ENCODE results near the gene TBX4. TPM values are rescaled to one million over a fixed set of nuclear protein-coding genes. Genes with fewer than 3 reads are reported as not detected.
"Not testable (repeated sequence)": the region's sequence is repeated elsewhere in the genome, so short reads cannot be mapped to it uniquely, and the experiment has no call there.

Gene TBX4
- total RNA-seq, 1 experiment from 2014 or later = not detected

DNA sequence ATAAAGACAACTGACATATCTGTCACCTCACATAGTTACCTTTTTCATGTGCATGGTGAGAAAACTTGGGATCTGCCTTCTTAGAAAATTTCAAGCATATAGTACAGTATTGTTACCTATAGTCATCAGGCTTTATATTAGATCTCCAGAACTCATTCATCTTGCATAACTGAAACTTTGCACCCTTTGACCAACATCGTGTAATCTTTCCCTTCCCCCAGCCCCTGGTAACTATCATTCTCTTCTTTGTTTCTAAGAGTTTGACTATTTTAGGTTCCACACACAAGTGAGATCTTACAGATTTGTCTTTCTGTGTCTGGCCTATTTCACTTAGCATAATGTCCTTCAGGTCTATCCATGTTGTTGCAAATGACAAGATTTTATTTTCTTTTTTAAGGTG, 22.9 kb upstream of the TBX4 start:
- Histone ChIP-seq H3K36me3 (ENCODE audit: low read depth, low read length) (no peaks in the 10 kb centered on the region), H3K79me2 (ENCODE audit: low read length) (no peaks in the 10 kb centered on the region), H3K9me3 (ENCODE audit: low read length) (no peaks in the 10 kb centered on the region), H3K27ac (ENCODE audit: low read length) (no peak overlapping the region), H4K20me1 (ENCODE audit: low read length) (no peaks in the 10 kb centered on the region), H3F3A (ENCODE audit: low read length, unreplicated experiment) (peaks cover 5% of the 10 kb centered on the region), H3K27me3 (ENCODE audit: low read length) (no peaks in the 10 kb centered on the region), H3K9ac (ENCODE audit: low read length) (no peak overlapping the region), H3K4me2 (ENCODE audit: low read length) (no peak overlapping the region), H3K9me2 (replicated peaks; ENCODE audit: low read length) (no peaks in the 10 kb centered on the region), H3K4me1 (ENCODE audit: insufficient read depth, low read length) (peaks cover 22% of the 10 kb centered on the region), H3K4me3 (ENCODE audit: low read length) (no peak overlapping the region), H2AFZ (ENCODE audit: low read length) (no peak overlapping the region)
- ATAC-seq (no peak), DNase-seq (no peak)
- no peak for TF ChIP-seq EZH2 (IDR thresholded peaks at IDR 0.05; ENCODE audit: low read length, unreplicated experiment)
- TF ChIP-seq EZH2phosphoT487 (IDR thresholded peaks at IDR 0.05; ENCODE audit: borderline replicate concordance, low read length) = no peak
- TF ChIP-seq, protein P1, sequence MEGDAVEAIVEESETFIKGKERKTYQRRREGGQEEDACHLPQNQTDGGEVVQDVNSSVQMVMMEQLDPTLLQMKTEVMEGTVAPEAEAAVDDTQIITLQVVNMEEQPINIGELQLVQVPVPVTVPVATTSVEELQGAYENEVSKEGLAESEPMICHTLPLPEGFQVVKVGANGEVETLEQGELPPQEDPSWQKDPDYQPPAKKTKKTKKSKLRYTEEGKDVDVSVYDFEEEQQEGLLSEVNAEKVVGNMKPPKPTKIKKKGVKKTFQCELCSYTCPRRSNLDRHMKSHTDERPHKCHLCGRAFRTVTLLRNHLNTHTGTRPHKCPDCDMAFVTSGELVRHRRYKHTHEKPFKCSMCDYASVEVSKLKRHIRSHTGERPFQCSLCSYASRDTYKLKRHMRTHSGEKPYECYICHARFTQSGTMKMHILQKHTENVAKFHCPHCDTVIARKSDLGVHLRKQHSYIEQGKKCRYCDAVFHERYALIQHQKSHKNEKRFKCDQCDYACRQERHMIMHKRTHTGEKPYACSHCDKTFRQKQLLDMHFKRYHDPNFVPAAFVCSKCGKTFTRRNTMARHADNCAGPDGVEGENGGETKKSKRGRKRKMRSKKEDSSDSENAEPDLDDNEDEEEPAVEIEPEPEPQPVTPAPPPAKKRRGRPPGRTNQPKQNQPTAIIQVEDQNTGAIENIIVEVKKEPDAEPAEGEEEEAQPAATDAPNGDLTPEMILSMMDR (conservative IDR thresholded peaks at IDR 0.05; ENCODE audit: low read depth, low read length) = no peak
- BruUV-seq (replicated peaks) = no TSS peak
- ChIA-PET CTCF (no interaction called here), POLR2A (ENCODE audit: unreplicated experiment) (no interaction called here)
- intact Hi-C loops (cut with micrococcal nuclease) = no loop called here

DNA sequence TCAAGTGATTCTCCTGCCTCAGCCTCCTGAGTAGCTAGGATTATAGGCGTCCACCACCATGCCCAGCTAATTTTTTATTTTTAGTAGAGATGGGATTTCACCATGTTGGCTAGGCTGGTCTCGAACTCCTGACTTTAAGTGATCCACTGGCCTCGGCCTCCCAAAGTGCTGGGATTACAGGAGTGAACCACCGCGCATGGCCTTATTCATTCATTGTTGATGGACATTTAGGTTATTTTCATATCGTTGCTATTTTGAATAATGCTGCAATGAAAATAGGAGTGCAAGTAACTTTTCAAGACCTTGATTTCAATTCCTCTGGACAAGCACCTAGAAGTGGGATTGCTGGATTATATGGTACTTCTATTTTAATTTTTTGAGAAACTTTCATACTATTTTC, 22.4 kb upstream of the TBX4 start:
- H4K20me1 ChIP-seq (ENCODE audit: low read length); intact Hi-C loops (cut with micrococcal nuclease); H2AFZ ChIP-seq (ENCODE audit: low read length); H3K4me2 ChIP-seq (ENCODE audit: low read length); H3K9me2 ChIP-seq (replicated peaks; ENCODE audit: low read length); H3K4me3 ChIP-seq (ENCODE audit: low read length); H3K79me2 ChIP-seq (ENCODE audit: low read length); ATAC-seq; CTCF ChIA-PET; POLR2A ChIA-PET (ENCODE audit: unreplicated experiment); H3K27me3 ChIP-seq (ENCODE audit: low read length); H3K9me3 ChIP-seq (ENCODE audit: low read length); H3K27ac ChIP-seq (ENCODE audit: low read length); H3K9ac ChIP-seq (ENCODE audit: low read length); DNase-seq; BruUV-seq (replicated peaks); H3K36me3 ChIP-seq (ENCODE audit: low read depth, low read length); H3F3A ChIP-seq (ENCODE audit: low read length, unreplicated experiment): not testable (repeated sequence)
- peaks cover 22% of the 10 kb centered on the region for H3K4me1 ChIP-seq (ENCODE audit: insufficient read depth, low read length)

DNA sequence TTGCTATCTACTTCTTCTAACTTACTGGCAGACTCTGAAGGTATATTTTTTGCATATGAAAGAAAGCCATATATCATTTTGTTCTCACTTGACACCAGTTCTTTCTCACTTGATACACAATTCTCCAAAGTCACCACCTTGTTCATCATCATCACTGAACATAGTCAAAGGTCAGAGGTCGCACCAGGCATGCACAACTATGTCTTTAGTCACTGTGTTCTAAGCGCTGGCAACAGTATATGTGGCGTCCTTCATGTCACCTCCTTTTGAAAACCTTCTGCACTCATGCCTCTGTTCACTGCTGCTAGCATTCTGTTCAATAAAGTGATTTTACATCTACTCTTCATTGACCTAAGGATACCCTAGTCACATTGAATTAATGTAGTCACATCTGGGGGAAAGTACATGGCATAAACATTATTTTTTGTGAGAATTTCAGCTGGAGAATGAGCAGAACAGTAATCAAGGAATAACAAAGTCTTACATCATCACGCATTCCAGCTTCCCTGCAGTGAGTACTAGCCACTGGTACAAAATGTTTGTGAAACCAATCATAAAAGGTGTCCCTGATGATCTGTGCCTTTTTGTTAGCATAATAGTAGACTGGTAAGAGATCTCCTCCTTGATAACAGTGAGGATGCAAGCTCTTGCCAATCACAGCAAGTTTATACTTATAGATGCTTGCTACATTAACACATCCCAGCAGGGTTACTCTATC, 20.5 kb upstream of the TBX4 start:
- Histone ChIP-seq H2AFZ (ENCODE audit: low read length) (no peak overlapping the region), H3K4me2 (ENCODE audit: low read length) (no peak overlapping the region), H3K79me2 (ENCODE audit: low read length) (no peaks in the 10 kb centered on the region), H3K36me3 (ENCODE audit: low read depth, low read length) (no peaks in the 10 kb centered on the region), H3K4me3 (ENCODE audit: low read length) (no peak overlapping the region), H3K9me3 (ENCODE audit: low read length) (no peaks in the 10 kb centered on the region), H3K9ac (ENCODE audit: low read length) (no peak overlapping the region), H3K4me1 (ENCODE audit: insufficient read depth, low read length) (peaks cover 10% of the 10 kb centered on the region), H3F3A (ENCODE audit: low read length, unreplicated experiment) (peaks cover under 1% of the 10 kb centered on the region), H3K27ac (ENCODE audit: low read length) (no peak overlapping the region), H3K9me2 (replicated peaks; ENCODE audit: low read length) (no peaks in the 10 kb centered on the region), H4K20me1 (ENCODE audit: low read length) (no peaks in the 10 kb centered on the region), H3K27me3 (ENCODE audit: low read length) (no peaks in the 10 kb centered on the region)
- no TSS peak for BruUV-seq (replicated peaks)
- no peak for ATAC-seq
- TF ChIP-seq EZH2 (IDR thresholded peaks at IDR 0.05; ENCODE audit: low read length, unreplicated experiment) = no peak
- TF ChIP-seq, protein P1 (conservative IDR thresholded peaks at IDR 0.05; ENCODE audit: low read depth, low read length) = no peak
- TF ChIP-seq EZH2phosphoT487 (IDR thresholded peaks at IDR 0.05; ENCODE audit: borderline replicate concordance, low read length) = no peak
- DNase-seq = no peak
- ChIA-PET CTCF (no interaction called here), POLR2A (ENCODE audit: unreplicated experiment) (no interaction called here)
- intact Hi-C loops (cut with micrococcal nuclease) = no loop called here

Measured in PC-3 (cell line).